Cardiac fibroblast (primary cell): ENCODE results near the gene NDUFS6.

Experiments used
- DNase-seq, 2 donors: peaks; one replicate each; pipeline versions ENCODE4 v3.0.0 to v3.0.0-alpha.2; 2010; ENCODE audit warnings: low read depth in 2 of 2
- H3K4me3 ChIP-seq, 2 donors: replicated peaks in 1 of 2; 1 replicate in 1 of 2; 2 replicates in 1 of 2; pipeline ENCODE4 v1.5.1; 2011; ENCODE audit warnings: low read depth in 2 of 2, low read length in 2 of 2, mild to moderate bottlenecking in 2 of 2, moderate library complexity in 1 of 2
- CTCF ChIP-seq: IDR thresholded peaks from one replicate; pipeline ENCODE4 v1.5.1; 2011; ENCODE audit warnings: low read depth, mild to moderate bottlenecking, low read length, inconsistent platforms

NDUFS6 gene

GRCh38 chr5:1783216-1783554, 18.0 kb upstream of the NDUFS6 start:
- no peak for TF ChIP-seq CTCF
- DNase-seq = no peak
- H3K4me3 ChIP-seq = no peak overlapping the region

- H3K4me3 ChIP-seq = no peak overlapping the region
- TF ChIP-seq CTCF = no peak
- no peak for DNase-seq
Measured at GRCh38 chr5:1784197-1785050, 16.8 kb upstream of the NDUFS6 start.

GRCh38 chr5:1785062-1785461, 16.1 kb upstream of the NDUFS6 start:
- H3K4me3 ChIP-seq = no peak overlapping the region
- DNase-seq = no peak
- no peak for TF ChIP-seq CTCF

- TF ChIP-seq CTCF = no peak
- DNase-seq = no peak
- no peak overlapping the region for H3K4me3 ChIP-seq
Measured at GRCh38 chr5:1785984-1786383, 15.2 kb upstream of the NDUFS6 start.

- no peak for TF ChIP-seq CTCF
- DNase-seq = no peak
- H3K4me3 ChIP-seq = no peak overlapping the region
Measured at GRCh38 chr5:1786621-1787471, 14.4 kb upstream of the NDUFS6 start.

- H3K4me3 ChIP-seq = no peak overlapping the region
- TF ChIP-seq CTCF = no peak
- no peak for DNase-seq
Measured at GRCh38 chr5:1787472-1788047, 13.6 kb upstream of the NDUFS6 start.
